PFSK-1 (cell line): ENCODE measurements around the gene LRBA.

Source experiments
- FOXP2 ChIP-seq: optimal IDR thresholded peaks from 2 replicates; pipeline ENCODE3; 2011; ENCODE audit warnings: borderline replicate concordance, control low read depth, inconsistent platforms; ENCODE audit not compliant: insufficient read depth; ENCODE audit errors: extremely low read length, extremely low read depth
- POLR2AphosphoS5 ChIP-seq: IDR thresholded peaks from 2 replicates; pipeline ENCODE4 v1.6.1; 2012; ENCODE audit warnings: low read depth, mild to moderate bottlenecking, control low read depth, low read length, moderate library complexity
- SIN3A ChIP-seq: IDR thresholded peaks from 2 replicates; pipeline ENCODE4 v1.6.1; 2012; ENCODE audit warnings: mild to moderate bottlenecking, low read length, moderate library complexity, borderline replicate concordance; ENCODE audit not compliant: insufficient read depth
- TAF1 ChIP-seq: IDR thresholded peaks from 2 replicates; pipeline ENCODE4 v1.6.1; 2012; ENCODE audit warnings: low read length, control low read depth, borderline replicate concordance; ENCODE audit not compliant: insufficient read depth
- TF ChIP-seq, protein P1 (sequence below), 2 experiments: IDR thresholded peaks; 2 replicates each; pipeline versions ENCODE4 v1.6.1 to v1.8.0; 2011 to 2012; ENCODE audit warnings: low read depth in 2 of 2, low read length in 2 of 2, control low read depth in 1 of 2, inconsistent platforms in 1 of 2, mild to moderate bottlenecking in 1 of 2, moderate library complexity in 1 of 2; ENCODE audit not compliant: insufficient read depth in 1 of 2

The LRBA gene

DNA sequence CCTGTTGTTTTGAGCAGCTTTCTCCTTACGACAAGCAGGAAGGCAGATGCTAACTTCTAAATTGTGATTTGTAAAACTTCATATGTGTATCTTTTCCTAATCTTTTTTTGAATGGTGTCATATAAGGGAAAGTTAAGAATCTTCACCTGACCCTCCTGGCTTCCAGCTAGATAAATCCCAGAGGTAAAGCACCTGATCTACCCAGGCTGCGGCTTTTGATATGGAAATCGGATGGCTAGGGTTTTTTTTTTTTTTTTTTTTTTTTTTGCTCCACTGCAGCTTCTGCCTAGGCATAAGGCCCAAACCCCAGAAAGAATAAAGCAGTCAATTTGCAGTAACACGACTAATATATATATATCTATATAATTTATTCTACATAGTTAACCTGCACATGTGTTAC, 423.2 kb downstream of the LRBA start:
- no peak for TF ChIP-seq SIN3A
- TF ChIP-seq, protein P1, sequence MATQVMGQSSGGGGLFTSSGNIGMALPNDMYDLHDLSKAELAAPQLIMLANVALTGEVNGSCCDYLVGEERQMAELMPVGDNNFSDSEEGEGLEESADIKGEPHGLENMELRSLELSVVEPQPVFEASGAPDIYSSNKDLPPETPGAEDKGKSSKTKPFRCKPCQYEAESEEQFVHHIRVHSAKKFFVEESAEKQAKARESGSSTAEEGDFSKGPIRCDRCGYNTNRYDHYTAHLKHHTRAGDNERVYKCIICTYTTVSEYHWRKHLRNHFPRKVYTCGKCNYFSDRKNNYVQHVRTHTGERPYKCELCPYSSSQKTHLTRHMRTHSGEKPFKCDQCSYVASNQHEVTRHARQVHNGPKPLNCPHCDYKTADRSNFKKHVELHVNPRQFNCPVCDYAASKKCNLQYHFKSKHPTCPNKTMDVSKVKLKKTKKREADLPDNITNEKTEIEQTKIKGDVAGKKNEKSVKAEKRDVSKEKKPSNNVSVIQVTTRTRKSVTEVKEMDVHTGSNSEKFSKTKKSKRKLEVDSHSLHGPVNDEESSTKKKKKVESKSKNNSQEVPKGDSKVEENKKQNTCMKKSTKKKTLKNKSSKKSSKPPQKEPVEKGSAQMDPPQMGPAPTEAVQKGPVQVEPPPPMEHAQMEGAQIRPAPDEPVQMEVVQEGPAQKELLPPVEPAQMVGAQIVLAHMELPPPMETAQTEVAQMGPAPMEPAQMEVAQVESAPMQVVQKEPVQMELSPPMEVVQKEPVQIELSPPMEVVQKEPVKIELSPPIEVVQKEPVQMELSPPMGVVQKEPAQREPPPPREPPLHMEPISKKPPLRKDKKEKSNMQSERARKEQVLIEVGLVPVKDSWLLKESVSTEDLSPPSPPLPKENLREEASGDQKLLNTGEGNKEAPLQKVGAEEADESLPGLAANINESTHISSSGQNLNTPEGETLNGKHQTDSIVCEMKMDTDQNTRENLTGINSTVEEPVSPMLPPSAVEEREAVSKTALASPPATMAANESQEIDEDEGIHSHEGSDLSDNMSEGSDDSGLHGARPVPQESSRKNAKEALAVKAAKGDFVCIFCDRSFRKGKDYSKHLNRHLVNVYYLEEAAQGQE (IDR thresholded peaks at IDR 0.05; ENCODE audit: insufficient read depth in 1 of 2, low read depth in 2 of 2, low read length in 2 of 2): no peak
- no peak for TF ChIP-seq POLR2AphosphoS5
- no peak for TF ChIP-seq TAF1
- TF ChIP-seq FOXP2: no peak

- TF ChIP-seq, protein P1 (IDR thresholded peaks at IDR 0.05; ENCODE audit: insufficient read depth in 1 of 2, low read depth in 2 of 2, low read length in 2 of 2): no peak
- TF ChIP-seq POLR2AphosphoS5 (no peak), TAF1 (no peak), FOXP2 (no peak)
Measured at GRCh38 chr4:150591406-150591805, 423.7 kb downstream of the LRBA start.

- no peak for TF ChIP-seq FOXP2
- no peak for TF ChIP-seq POLR2AphosphoS5
- no peak for TF ChIP-seq TAF1
- TF ChIP-seq, protein P1 (IDR thresholded peaks at IDR 0.05; ENCODE audit: insufficient read depth in 1 of 2, low read depth in 2 of 2, low read length in 2 of 2): no peak
- no peak for TF ChIP-seq SIN3A
Measured at GRCh38 chr4:150590631-150591030, 424.5 kb downstream of the LRBA start.

GRCh38 chr4:150589157-150589556, 425.9 kb downstream of the LRBA start:
- TF ChIP-seq POLR2AphosphoS5 (no peak), SIN3A (no peak), TAF1 (no peak), FOXP2 (no peak)
- TF ChIP-seq, protein P1 (IDR thresholded peaks at IDR 0.05; ENCODE audit: insufficient read depth in 1 of 2, low read depth in 2 of 2, low read length in 2 of 2): no peak

DNA sequence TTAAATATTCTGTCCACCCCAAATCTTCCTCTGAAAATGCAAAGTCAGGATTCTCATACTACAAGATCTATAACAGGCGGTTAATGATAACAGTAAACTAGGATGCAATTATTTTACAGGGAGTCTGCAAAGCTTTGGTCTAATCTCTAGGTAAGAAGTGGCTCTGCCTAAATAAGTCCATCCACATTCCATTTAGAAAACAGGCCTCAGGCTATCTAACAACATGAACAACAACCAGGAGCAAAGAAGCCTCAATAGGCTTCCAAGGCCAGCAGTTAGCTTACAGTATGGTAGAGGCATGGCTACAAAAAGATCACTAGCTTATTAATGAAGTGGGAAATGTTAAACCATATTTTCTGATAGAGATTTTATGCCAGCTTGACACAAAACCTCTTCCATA, 426.8 kb downstream of the LRBA start:
- TF ChIP-seq, protein P1 (IDR thresholded peaks at IDR 0.05; ENCODE audit: insufficient read depth in 1 of 2, low read depth in 2 of 2, low read length in 2 of 2): no peak
- no peak for TF ChIP-seq POLR2AphosphoS5
- TF ChIP-seq TAF1: no peak
